Astrocyte of the spinal cord (primary cell): ENCODE data around the gene KLHL40.

ENCODE experiments used
- DNase-seq: peaks from one replicate; pipeline ENCODE4 v3.0.0; 2011; ENCODE audit warnings: low read depth, low spot score
- H3K4me3 ChIP-seq: 2 replicates; pipeline ENCODE4 v1.5.1; 2011; ENCODE audit warnings: low read depth, mild to moderate bottlenecking, low read length, moderate library complexity
- in situ Hi-C: cut with HindIII; loops from 2 replicates; pipeline ENCODE4 v1.10.0; 2017; ENCODE audit warnings: low sequenced_read_pairs
- TF ChIP-seq, protein P1 (sequence below): IDR thresholded peaks from 2 replicates; pipeline ENCODE4 v1.5.1; 2012; ENCODE audit warnings: low read depth, mild to moderate bottlenecking, low read length, inconsistent platforms

KLHL40 gene

DNA sequence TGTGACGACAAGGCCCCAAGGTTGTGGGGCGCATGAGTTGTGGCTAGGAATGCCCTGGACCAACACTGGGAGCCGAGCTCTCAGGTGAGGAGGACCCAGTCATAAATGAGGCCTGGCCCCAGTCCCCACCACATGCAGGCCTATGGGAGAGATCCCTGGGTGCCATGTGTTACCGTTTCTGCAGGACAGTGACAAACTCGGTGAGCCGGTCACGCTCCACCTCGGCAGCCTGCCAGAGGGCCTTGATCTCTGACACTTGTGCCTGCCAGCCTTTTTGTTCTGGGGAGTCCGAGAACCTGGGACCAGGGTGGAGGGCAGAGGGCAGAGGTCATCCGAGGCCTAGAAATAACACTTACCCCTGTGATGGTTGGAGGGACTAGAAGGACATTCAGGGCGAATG is 45.0 kb downstream of the KLHL40 start:
- TF ChIP-seq, protein P1, sequence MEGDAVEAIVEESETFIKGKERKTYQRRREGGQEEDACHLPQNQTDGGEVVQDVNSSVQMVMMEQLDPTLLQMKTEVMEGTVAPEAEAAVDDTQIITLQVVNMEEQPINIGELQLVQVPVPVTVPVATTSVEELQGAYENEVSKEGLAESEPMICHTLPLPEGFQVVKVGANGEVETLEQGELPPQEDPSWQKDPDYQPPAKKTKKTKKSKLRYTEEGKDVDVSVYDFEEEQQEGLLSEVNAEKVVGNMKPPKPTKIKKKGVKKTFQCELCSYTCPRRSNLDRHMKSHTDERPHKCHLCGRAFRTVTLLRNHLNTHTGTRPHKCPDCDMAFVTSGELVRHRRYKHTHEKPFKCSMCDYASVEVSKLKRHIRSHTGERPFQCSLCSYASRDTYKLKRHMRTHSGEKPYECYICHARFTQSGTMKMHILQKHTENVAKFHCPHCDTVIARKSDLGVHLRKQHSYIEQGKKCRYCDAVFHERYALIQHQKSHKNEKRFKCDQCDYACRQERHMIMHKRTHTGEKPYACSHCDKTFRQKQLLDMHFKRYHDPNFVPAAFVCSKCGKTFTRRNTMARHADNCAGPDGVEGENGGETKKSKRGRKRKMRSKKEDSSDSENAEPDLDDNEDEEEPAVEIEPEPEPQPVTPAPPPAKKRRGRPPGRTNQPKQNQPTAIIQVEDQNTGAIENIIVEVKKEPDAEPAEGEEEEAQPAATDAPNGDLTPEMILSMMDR: no peak
- no peak overlapping the region for H3K4me3 ChIP-seq
- in situ Hi-C loops: no loop called here
- no peak for DNase-seq

DNA sequence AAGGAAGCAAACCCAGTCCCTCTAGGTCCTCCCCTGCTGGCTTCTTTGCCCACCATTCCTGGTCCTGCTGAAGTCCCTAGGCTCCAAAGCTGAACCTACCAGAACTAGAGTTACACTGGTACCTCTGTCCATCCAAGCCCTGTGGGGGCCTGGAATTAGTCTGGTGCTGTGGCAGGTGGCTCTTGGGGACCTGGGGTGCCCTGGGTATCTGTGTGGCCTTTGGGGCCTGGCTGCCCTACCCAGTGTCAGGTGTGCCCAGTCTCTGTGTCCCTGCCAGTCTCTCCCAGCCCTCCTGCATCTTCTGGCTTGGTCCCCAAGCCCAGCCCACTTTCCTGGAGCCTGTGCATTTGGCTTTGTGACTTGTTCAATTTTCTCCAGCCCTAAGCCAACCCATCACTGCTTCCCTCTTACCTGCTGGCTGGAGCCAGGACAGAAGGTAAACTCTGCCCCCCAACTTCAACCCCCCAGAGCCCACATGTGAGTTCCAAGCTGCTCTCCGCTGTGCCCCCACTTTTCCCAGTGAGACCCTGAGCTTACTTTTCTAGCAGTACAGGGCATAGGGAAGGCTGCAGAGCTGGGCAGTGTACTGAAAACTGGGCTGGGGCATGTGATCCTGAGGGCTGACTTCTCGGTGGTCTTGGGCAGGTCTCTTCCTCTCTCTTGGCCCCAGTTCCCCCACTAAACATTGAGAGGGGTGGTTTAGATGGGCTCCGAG is 45.5 kb downstream of the KLHL40 start:
- in situ Hi-C loops: no loop called here
- no peak overlapping the region for H3K4me3 ChIP-seq
- DNase-seq: no peak
- TF ChIP-seq, protein P1: no peak

DNA sequence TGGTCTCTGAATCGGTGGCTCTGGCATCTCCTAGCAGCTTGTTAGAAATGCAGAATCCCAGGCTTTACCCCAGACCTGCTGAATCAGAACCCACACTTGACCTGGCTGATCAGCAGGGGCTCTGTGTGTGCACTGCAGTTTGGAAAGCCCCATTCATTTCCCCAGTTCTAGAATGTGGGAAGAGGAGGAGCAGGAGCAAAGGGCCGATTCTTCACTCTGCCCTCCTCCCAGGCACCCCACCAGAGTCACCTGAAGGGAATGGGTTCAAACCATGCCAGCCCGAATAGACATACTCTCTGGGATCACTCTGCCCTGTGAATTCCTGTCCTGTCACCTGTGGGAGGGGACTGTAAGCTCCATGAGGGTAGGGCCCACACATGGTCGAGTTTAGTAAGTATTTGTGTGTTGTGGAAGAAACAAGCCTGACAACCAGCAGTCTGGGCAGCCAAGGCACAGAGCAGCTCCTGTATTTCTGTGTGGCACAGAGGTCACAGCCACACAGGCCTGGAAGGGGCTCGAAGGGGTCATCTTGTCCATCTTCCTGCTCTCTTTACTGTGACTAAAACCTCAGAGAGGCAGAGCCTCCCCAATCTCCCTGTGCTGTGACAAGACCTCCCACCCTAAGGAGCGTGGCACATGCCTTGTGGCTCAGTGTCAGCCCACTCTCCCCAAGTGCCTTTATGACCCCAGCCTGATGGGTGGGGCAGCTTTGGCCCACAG is 46.3 kb downstream of the KLHL40 start:
- no peak overlapping the region for H3K4me3 ChIP-seq
- TF ChIP-seq, protein P1: no peak
- in situ Hi-C loops: no loop called here
- DNase-seq: no peak

DNA sequence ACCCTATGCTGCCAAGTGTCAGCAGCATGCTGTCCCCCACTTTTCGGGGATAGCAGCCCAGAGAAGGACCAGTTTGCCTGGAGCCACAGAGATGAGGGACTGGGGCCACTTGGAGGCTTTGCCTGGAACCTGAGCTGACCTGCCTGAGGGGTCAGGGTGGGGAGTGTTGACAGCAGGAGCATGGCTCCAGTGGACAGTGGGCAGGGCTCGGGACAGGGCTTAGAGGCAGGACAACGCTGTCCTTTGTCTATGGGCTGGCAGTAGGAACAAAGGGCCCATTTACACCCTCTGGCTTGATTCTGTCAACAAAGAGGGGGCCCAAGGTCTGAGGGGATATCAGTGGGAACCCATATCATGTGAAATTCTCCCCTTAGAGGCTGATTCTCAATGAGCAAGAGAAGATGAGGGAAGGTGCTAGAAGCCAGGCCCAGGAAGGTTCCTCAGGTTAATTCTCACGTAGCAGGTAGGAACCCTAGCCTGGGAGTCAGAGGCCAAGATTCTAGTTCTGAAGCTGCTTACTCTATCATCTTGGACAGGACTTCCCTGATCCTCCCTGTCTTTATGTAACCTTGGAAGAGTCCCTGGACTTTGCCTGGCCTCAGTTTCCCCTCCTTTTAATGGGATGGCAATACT is 47.0 kb downstream of the KLHL40 start:
- DNase-seq: no peak
- no peak overlapping the region for H3K4me3 ChIP-seq
- in situ Hi-C loops: no loop called here
- TF ChIP-seq, protein P1: no peak

DNA sequence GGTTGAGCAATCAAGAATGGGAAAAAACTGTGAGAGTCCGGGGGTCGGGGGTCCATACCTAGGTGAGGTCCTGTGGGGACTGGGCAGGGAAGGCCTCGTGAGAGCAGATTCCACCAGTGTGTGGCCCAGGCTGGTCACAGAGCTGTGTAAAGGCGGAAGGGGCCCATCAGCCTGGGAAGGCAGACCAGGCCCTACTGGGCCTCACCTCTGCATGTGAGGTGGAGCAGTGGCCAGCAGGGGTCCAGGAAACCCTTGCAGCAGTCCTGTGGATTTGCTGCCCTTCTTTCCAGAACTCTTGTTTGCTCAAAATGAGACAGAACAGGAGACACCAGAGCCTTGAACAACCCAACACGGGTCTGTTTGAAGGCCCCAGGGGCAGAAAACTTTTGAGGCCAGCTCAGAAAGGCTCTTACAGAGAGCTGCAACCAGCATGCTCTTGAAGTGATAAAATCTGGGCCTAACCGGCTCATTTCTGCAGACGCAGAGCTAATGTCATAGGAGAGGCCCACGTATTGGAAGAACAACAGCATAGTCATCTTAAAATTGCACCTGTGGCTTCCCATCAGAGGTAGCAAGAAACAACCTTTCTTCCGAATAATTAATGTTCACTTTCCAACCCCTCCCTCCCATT is 47.6 kb downstream of the KLHL40 start:
- in situ Hi-C loops: no loop called here
- H3K4me3 ChIP-seq: no peak overlapping the region
- TF ChIP-seq, protein P1: peak; percentile 9
- no peak for DNase-seq

DNA sequence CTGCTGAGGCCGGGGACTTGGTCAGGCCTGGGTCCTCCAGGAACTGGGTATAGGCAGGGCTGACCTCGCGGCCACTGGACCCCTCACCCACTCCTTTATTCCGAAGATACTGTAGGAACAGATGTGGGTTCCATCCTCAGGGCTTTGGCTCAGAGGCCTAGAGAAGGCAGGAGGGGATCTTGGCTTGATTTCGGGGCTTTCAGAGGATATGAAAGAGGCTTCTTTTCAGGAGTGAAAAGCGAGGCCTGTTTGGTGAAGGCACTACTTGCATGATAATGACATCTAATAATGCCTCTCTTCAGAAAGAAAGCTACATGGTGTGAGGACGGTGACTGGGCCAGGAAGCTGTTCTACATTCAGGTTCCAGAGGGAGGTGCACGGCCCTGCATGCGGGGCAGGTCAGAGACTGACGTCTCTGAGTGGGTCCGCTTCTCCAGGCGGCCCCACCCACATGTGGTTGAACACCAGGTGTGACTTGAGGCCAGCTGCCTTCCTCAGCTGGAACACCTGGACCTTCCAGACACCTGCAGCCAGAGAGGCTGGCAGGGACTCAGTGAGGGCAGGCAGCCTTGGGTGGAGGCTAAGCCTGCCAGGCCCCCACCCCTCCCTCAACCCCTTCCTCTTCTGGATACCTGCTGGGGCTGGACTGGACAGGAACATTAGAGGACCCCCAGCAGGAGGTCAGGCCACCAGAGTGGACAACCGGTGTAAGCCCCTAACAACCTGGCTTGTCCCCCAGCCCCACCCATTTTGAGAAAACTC is 48.3 kb downstream of the KLHL40 start:
- TF ChIP-seq, protein P1: no peak
- no peak overlapping the region for H3K4me3 ChIP-seq
- no peak for DNase-seq
- in situ Hi-C loops: no loop called here
